GM10248 (cell line): ENCODE measurements around the gene RAB3IP.

Experiments
- CTCF ChIA-PET: fragments of 300-600 bp; sonication (Branson Sonifier 250); formaldehyde crosslinking; extraction: SDS; loops from one replicate; lab custom pipeline; 2021; ENCODE audit warnings: antibody characterized with exemption; lab: Yijun Ruan, JAX
- POLR2A ChIA-PET: fragments of 350-650 bp; sonication (Branson Sonifier 250); formaldehyde crosslinking; extraction: SDS; loops from one replicate; lab custom pipeline; 2020; ENCODE audit warnings: antibody characterized with exemption; lab: Yijun Ruan, JAX
- DNase-seq: peaks from one replicate; pipeline ENCODE4 v3.0.0; 2012; ENCODE audit errors: extremely low spot score
- TF ChIP-seq, protein P1 (sequence below): IDR thresholded peaks from 2 replicates; pipeline ENCODE4 v1.5.1; 2012; ENCODE audit warnings: mild to moderate bottlenecking, low read depth; ENCODE audit errors: extremely low read depth, missing control alignments, control extremely low read depth

Gene RAB3IP

GRCh38 chr12:69824028-69824427 is 85.4 kb downstream of the RAB3IP start:
- TF ChIP-seq, protein P1, sequence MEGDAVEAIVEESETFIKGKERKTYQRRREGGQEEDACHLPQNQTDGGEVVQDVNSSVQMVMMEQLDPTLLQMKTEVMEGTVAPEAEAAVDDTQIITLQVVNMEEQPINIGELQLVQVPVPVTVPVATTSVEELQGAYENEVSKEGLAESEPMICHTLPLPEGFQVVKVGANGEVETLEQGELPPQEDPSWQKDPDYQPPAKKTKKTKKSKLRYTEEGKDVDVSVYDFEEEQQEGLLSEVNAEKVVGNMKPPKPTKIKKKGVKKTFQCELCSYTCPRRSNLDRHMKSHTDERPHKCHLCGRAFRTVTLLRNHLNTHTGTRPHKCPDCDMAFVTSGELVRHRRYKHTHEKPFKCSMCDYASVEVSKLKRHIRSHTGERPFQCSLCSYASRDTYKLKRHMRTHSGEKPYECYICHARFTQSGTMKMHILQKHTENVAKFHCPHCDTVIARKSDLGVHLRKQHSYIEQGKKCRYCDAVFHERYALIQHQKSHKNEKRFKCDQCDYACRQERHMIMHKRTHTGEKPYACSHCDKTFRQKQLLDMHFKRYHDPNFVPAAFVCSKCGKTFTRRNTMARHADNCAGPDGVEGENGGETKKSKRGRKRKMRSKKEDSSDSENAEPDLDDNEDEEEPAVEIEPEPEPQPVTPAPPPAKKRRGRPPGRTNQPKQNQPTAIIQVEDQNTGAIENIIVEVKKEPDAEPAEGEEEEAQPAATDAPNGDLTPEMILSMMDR = no peak
- ChIA-PET CTCF (no interaction called here), POLR2A (no interaction called here)

GRCh38 chr12:69824966-69825560 is 86.4 kb downstream of the RAB3IP start, which contains the start of gene MYRFL:
MYRFL (plus strand) TSS chr12:69825227; CDS start chr12:69825518, 291 bp downstream.
- ChIA-PET POLR2A (no interaction called here), CTCF (no interaction called here)
- TF ChIP-seq, protein P1 = no peak
- no peak for DNase-seq

More at GRCh38 chr12:69824028-69824427, 85.4 kb downstream of the RAB3IP start:
- no peak for DNase-seq

- no peak for DNase-seq
- TF ChIP-seq, protein P1 = no peak
- ChIA-PET POLR2A (no interaction called here), CTCF (interaction anchor here (1.1 to 2.2 kb wide), 3 partner anchors 10 to 712 kb away, joined by 3 to 9 read pairs (median 3); no protein-coding TSS in a partner anchor)
Observed at GRCh38 chr12:69828897-69829296, 90.2 kb downstream of the RAB3IP start.

DNA sequence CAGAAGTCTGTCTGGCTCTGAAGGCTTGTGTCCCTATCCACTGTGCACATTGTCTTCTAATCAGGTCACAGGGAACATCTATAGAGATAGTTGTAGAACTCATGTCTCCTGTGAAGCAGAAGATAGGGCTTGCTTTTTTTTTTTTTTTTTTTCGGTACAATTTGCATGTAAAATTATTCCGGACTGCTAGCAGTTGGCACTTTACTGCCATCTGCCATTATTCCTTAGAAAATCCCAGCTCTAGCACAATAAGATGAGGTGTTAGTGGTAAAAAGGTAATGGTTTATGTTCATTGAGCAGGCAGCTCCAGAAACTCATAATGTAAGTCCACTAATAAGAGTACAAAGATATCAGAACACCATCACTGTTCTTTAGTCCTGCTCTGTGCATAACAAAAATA is 95.0 kb downstream of the RAB3IP start:
- ChIA-PET POLR2A (no interaction called here), CTCF (interaction anchor here (1.2 kb wide), 1 partner anchor 16 kb away, joined by 3 read pairs; no protein-coding TSS in a partner anchor)
- DNase-seq = no peak
- TF ChIP-seq, protein P1 = no peak

DNA sequence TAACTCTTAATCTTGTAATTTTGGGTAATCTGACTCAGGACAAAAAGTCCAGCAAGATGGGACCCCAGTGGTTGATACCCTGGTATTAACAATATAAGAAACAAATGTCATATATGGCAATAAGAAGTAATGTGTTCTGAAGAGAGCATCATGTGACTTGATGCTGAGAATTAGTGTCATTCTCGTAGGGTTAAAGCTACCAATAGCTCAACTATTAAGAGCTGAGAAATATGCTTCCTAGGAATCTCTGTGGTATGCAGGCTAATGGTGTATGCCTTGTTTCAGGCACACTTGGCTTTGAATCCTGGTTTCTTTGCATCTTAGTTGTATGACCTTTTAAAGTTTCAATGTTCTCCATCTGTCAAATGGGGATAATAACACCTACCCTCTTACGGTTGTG is 95.5 kb downstream of the RAB3IP start:
- TF ChIP-seq, protein P1 = no peak
- DNase-seq = no peak
- CTCF ChIA-PET = interaction anchor here (1.2 kb wide), 1 partner anchor 17 kb away, joined by 3 read pairs; no protein-coding TSS in a partner anchor
- POLR2A ChIA-PET = no interaction called here

GRCh38 chr12:69834576-69834975 is 95.9 kb downstream of the RAB3IP start:
- TF ChIP-seq, protein P1 = no peak
- ChIA-PET CTCF (interaction anchor here (1.2 kb wide), 1 partner anchor 17 kb away, joined by 3 read pairs; no protein-coding TSS in a partner anchor), POLR2A (no interaction called here)
- no peak for DNase-seq

DNA sequence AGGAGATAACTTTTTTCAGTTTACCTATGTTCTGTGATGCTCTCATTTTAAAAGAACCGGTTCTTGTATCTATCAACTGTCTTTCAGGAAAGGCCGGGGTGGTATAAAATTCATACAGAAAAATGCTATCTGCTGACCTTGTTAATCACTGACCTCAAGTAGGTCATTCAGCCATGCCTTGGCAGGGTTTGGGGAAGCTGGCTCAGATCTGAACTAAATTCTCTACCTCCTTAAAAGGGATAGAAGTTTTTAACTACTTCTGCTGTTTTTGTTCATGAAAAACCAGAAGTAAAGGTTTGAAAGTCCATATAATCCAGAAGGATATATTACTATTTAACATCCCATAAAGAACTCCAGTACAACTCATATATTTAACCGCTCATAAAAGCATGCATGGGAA is 96.4 kb downstream of the RAB3IP start:
- DNase-seq = no peak
- ChIA-PET CTCF (no interaction called here), POLR2A (no interaction called here)
- TF ChIP-seq, protein P1 = no peak
